Immature natural killer cell (primary cell): ENCODE results near the gene JKAMP. TPM values are rescaled to one million over a fixed set of nuclear protein-coding genes. Genes with fewer than 3 reads are reported as not detected.

Experiments used
- DNase-seq, 3 donors: peaks; one replicate each; pipeline ENCODE4 v3.0.0; 2022; ENCODE audit warnings: mixed read lengths in 1 of 3
- H3K27ac Mint-ChIP-seq, 6 donors: one replicate each; pipeline ENCODE4 v1.8.0; 2020; ENCODE audit warnings: mixed read lengths in 6 of 6, mild to moderate bottlenecking in 5 of 6, inconsistent platforms in 4 of 6, moderate library complexity in 3 of 6
- H3K27me3 Mint-ChIP-seq, 3 donors: one replicate each; pipeline ENCODE4 v1.8.0; 2020 to 2021; ENCODE audit warnings: low read depth in 3 of 3, mild to moderate bottlenecking in 3 of 3, mixed read lengths in 3 of 3, moderate library complexity in 3 of 3, inconsistent platforms in 1 of 3
- H3K36me3 Mint-ChIP-seq, 3 donors: one replicate each; pipeline ENCODE4 v1.8.0; 2020; ENCODE audit warnings: mixed read lengths in 3 of 3, inconsistent platforms in 2 of 3, mild to moderate bottlenecking in 2 of 3
- H3K4me1 Mint-ChIP-seq, 2 donors: one replicate each; pipeline ENCODE4 v1.8.0; 2020; ENCODE audit warnings: inconsistent platforms in 2 of 2, mild to moderate bottlenecking in 2 of 2, mixed read lengths in 2 of 2, moderate library complexity in 1 of 2
- H3K4me3 Mint-ChIP-seq, 5 donors: one replicate each; pipeline ENCODE4 v1.8.0; 2020; ENCODE audit warnings: mild to moderate bottlenecking in 5 of 5, mixed read lengths in 5 of 5, inconsistent platforms in 3 of 5, moderate library complexity in 3 of 5
- H3K9me3 Mint-ChIP-seq, 6 donors: one replicate each; pipeline ENCODE4 v1.8.0; 2020; ENCODE audit warnings: mild to moderate bottlenecking in 6 of 6, mixed read lengths in 6 of 6, inconsistent platforms in 4 of 6, moderate library complexity in 3 of 6
- polyA plus RNA-seq, 3 donors: library from polyadenylated mRNA; unstranded; fragments of 300-500 nt; fragmentation: Illumina TruSeq; gene quantifications; one replicate each; pipeline ENCODE4 v1.2.3, GENCODE V29; 2021

Gene JKAMP
- polyA plus RNA-seq, 3 donors from 2014 or later: 58.0 to 109 (median 69.9) TPM

- DNase-seq: no peak
- H3K4me1 Mint-ChIP-seq: peaks cover 58 to 86% of the 10 kb centered on the region in 2 donors
- H3K36me3 Mint-ChIP-seq: peaks cover 8 to 17% (median 15%) of the 10 kb centered on the region in 3 donors
- peak overlapping the region; percentile 83 to 97 (median 96) for H3K27ac Mint-ChIP-seq
- H3K9me3 Mint-ChIP-seq: no peaks in the 10 kb centered on the region
- peak overlapping the region; percentile 93 to 98 (median 98) for H3K4me3 Mint-ChIP-seq
- H3K27me3 Mint-ChIP-seq: peaks cover 1 to 14% (median 11%) of the 10 kb centered on the region in 3 donors
These were observed 390 bp downstream of the JKAMP start for GRCh38 chr14:59484639-59485175.

GRCh38 chr14:59490756-59491155, 6.4 kb downstream of the JKAMP start:
- no peak for DNase-seq
- H3K27me3 Mint-ChIP-seq: no peaks in the 10 kb centered on the region
- peak overlapping the region in 2 of 6 donors; percentile 24 to 59 for H3K27ac Mint-ChIP-seq

GRCh38 chr14:59492384-59492783, 8.1 kb downstream of the JKAMP start:
- Mint-ChIP-seq H3K27me3 (no peaks in the 10 kb centered on the region), H3K4me1 (peaks cover 19 to 63% of the 10 kb centered on the region in 2 donors), H3K4me3 (no peak overlapping the region), H3K27ac (peak overlapping the region in 2 of 6 donors; percentile 11 to 19), H3K36me3 (peaks cover 29 to 66% (median 33%) of the 10 kb centered on the region in 3 donors), H3K9me3 (no peaks in the 10 kb centered on the region)
- no peak for DNase-seq

More at GRCh38 chr14:59490756-59491155, 6.4 kb downstream of the JKAMP start:
- Mint-ChIP-seq H3K4me3 (no peak overlapping the region), H3K4me1 (peaks cover 22 to 68% of the 10 kb centered on the region in 2 donors), H3K9me3 (no peaks in the 10 kb centered on the region), H3K36me3 (peaks cover 24 to 63% (median 28%) of the 10 kb centered on the region in 3 donors)

GRCh38 chr14:59500732-59501131, 16.4 kb downstream of the JKAMP start:
- no peaks in the 10 kb centered on the region for H3K27me3 Mint-ChIP-seq

GRCh38 chr14:59503256-59503655, 18.9 kb downstream of the JKAMP start:
- Mint-ChIP-seq H3K4me3 (no peak overlapping the region), H3K4me1 (peaks cover 4 to 28% of the 10 kb centered on the region in 2 donors), H3K36me3 (peaks cover 8 to 17% (median 10%) of the 10 kb centered on the region in 3 donors), H3K27ac (no peak overlapping the region), H3K9me3 (no peaks in the 10 kb centered on the region), H3K27me3 (no peaks in the 10 kb centered on the region)
- no peak for DNase-seq

More at GRCh38 chr14:59500732-59501131, 16.4 kb downstream of the JKAMP start:
- no peak for DNase-seq
- Mint-ChIP-seq H3K36me3 (peaks cover 11 to 23% (median 18%) of the 10 kb centered on the region in 3 donors), H3K4me1 (peaks cover 6 to 38% of the 10 kb centered on the region in 2 donors), H3K9me3 (no peaks in the 10 kb centered on the region), H3K27ac (no peak overlapping the region), H3K4me3 (no peak overlapping the region)

GRCh38 chr14:59507063-59507751, 22.9 kb downstream of the JKAMP start:
- H3K27ac Mint-ChIP-seq: no peak overlapping the region
- peaks cover 4 to 14% of the 10 kb centered on the region in 2 donors for H3K4me1 Mint-ChIP-seq
- H3K27me3 Mint-ChIP-seq: peaks cover 2 to 5% (median 3%) of the 10 kb centered on the region in 3 donors
- H3K36me3 Mint-ChIP-seq: peaks cover 3 to 7% (median 6%) of the 10 kb centered on the region in 3 donors
- peak in 2 of 3 donors; percentile 16 to 21 for DNase-seq
- H3K9me3 Mint-ChIP-seq: no peaks in the 10 kb centered on the region
- H3K4me3 Mint-ChIP-seq: no peak overlapping the region

- no peak overlapping the region for H3K4me3 Mint-ChIP-seq
- no peak for DNase-seq
- H3K4me1 Mint-ChIP-seq: peaks cover 4 to 14% of the 10 kb centered on the region in 2 donors
- H3K27me3 Mint-ChIP-seq: peaks cover 2 to 6% (median 3%) of the 10 kb centered on the region in 3 donors
- H3K9me3 Mint-ChIP-seq: no peaks in the 10 kb centered on the region
- H3K36me3 Mint-ChIP-seq: peaks cover 2 to 7% (median 3%) of the 10 kb centered on the region in 3 donors
- no peak overlapping the region for H3K27ac Mint-ChIP-seq
These were observed 23.4 kb downstream of the JKAMP start for GRCh38 chr14:59507752-59508103.

GRCh38 chr14:59509101-59509500, 24.8 kb downstream of the JKAMP start:
- Mint-ChIP-seq H3K4me1 (peaks cover 4 to 9% of the 10 kb centered on the region in 2 donors), H3K27me3 (peaks cover 2 to 11% (median 3%) of the 10 kb centered on the region in 3 donors), H3K36me3 (peaks cover 0 to 2% (median 2%) of the 10 kb centered on the region in 3 donors), H3K4me3 (no peak overlapping the region), H3K9me3 (no peaks in the 10 kb centered on the region), H3K27ac (no peak overlapping the region)
- DNase-seq: no peak

- no peak for DNase-seq
- Mint-ChIP-seq H3K4me1 (peaks cover 0 to under 1% of the 10 kb centered on the region in 2 donors), H3K27me3 (peaks cover 2 to 11% (median 3%) of the 10 kb centered on the region in 3 donors), H3K27ac (no peak overlapping the region), H3K36me3 (peaks cover 0 to 2% (median 0%) of the 10 kb centered on the region in 3 donors), H3K9me3 (no peaks in the 10 kb centered on the region), H3K4me3 (no peak overlapping the region)
These were observed 25.7 kb downstream of the JKAMP start for GRCh38 chr14:59510001-59510400.

GRCh38 chr14:59510966-59511365, 26.6 kb downstream of the JKAMP start:
- Mint-ChIP-seq H3K36me3 (peaks cover 0 to under 1% (median 0%) of the 10 kb centered on the region in 3 donors), H3K4me1 (no peaks in the 10 kb centered on the region), H3K27me3 (peaks cover 2 to 11% (median 3%) of the 10 kb centered on the region in 3 donors), H3K4me3 (no peak overlapping the region), H3K27ac (no peak overlapping the region), H3K9me3 (no peaks in the 10 kb centered on the region)
- no peak for DNase-seq

GRCh38 chr14:59511916-59512575, 27.7 kb downstream of the JKAMP start:
- no peak for DNase-seq

GRCh38 chr14:59520224-59520623, 35.9 kb downstream of the JKAMP start:
- H3K9me3 Mint-ChIP-seq: peaks cover 0 to 1% (median 0%) of the 10 kb centered on the region in 6 donors
- no peaks in the 10 kb centered on the region for H3K4me1 Mint-ChIP-seq
- no peak overlapping the region for H3K4me3 Mint-ChIP-seq
- H3K27ac Mint-ChIP-seq: no peak overlapping the region
- peaks cover 0 to 6% (median 0%) of the 10 kb centered on the region in 3 donors for H3K27me3 Mint-ChIP-seq
- H3K36me3 Mint-ChIP-seq: no peaks in the 10 kb centered on the region
- DNase-seq: no peak

More at GRCh38 chr14:59511916-59512575, 27.7 kb downstream of the JKAMP start:
- Mint-ChIP-seq H3K4me1 (no peaks in the 10 kb centered on the region), H3K4me3 (no peak overlapping the region), H3K9me3 (peaks cover 0 to 1% (median 0%) of the 10 kb centered on the region in 6 donors), H3K27ac (no peak overlapping the region), H3K36me3 (no peaks in the 10 kb centered on the region), H3K27me3 (peaks cover 2 to 15% (median 3%) of the 10 kb centered on the region in 3 donors)

- H3K27ac Mint-ChIP-seq: no peak overlapping the region
- no peaks in the 10 kb centered on the region for H3K4me1 Mint-ChIP-seq
- peaks cover 0 to 7% (median 0%) of the 10 kb centered on the region in 6 donors for H3K9me3 Mint-ChIP-seq
- peaks cover 0 to 6% (median 5%) of the 10 kb centered on the region in 3 donors for H3K27me3 Mint-ChIP-seq
- H3K4me3 Mint-ChIP-seq: no peak overlapping the region
- H3K36me3 Mint-ChIP-seq: no peaks in the 10 kb centered on the region
- no peak for DNase-seq
These were observed 44.9 kb downstream of the JKAMP start for GRCh38 chr14:59529189-59529588.

- Mint-ChIP-seq H3K9me3 (peaks cover 0 to 7% (median 0%) of the 10 kb centered on the region in 6 donors), H3K4me1 (no peaks in the 10 kb centered on the region), H3K4me3 (no peak overlapping the region), H3K36me3 (no peaks in the 10 kb centered on the region), H3K27me3 (peaks cover 0 to 6% (median 5%) of the 10 kb centered on the region in 3 donors), H3K27ac (no peak overlapping the region)
- no peak for DNase-seq
These were observed 46.0 kb downstream of the JKAMP start for GRCh38 chr14:59530349-59530748.
